ENCODE data around the gene SPRR2G. TPM values are rescaled to one million over a fixed set of nuclear protein-coding genes. Genes with fewer than 3 reads are reported as not detected.
"Not testable (repeated sequence)": the region's sequence is repeated elsewhere in the genome, so short reads cannot be mapped to it uniquely, and the experiment has no call there.

SPRR2G gene
- total RNA-seq (not detected), total RNA-seq (0 reads per million in 29 experiments)
- not detected for total RNA-seq (2013)

DNA sequence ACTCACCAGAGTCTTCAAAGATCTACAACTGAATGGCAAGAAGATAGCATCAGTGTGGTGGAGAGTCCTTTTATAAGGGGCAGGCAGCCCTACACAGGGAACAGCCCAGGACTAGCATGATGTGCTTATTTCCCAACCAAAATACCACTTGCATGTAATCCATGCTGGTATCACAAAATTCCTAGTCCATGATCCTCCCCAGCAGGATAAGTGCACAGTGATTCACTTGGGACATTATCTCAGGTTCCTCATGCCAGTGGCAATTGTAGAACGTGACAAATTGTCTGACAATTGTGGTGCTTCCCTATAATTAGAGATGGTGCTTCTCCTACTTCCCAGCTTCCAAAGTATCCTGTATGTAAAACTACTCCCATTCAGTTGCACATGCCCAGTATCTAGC, at the start of gene SPRR2G:
TSS of gene SPRR2G (minus strand) at position 45 of the 400 bp plus-strand sequence. CDS start 780 bp downstream, outside the sequence.
- no peak for ATAC-seq (replicated peaks in 1 of 4)
- H3K4me3 ChIP-seq (ENCODE audit: control insufficient read depth in 1 of 2, extremely low read depth in 1 of 2, low read length in 1 of 2) = no peak within 1 kb of the TSS
- H3K36me3 ChIP-seq (ENCODE audit: control insufficient read depth in 2 of 2, extremely low read depth in 1 of 2, insufficient read depth in 1 of 2, low read length in 1 of 2) = no peaks in the 10 kb centered on the region
- Mint-ChIP-seq H3K36me3 (no peaks in the 10 kb centered on the region), H3K27ac (no peak within 1 kb of the TSS), H3K27me3 (peaks cover 37 to 45% of the 10 kb centered on the region in 2 donors), H3K9me3 (no peaks in the 10 kb centered on the region), H3K4me1 (no peaks in the 10 kb centered on the region), H3K4me3 (no peak within 1 kb of the TSS)
- no peak within 1 kb of the TSS for H3K27ac ChIP-seq (ENCODE audit: low read length)
- no peaks in the 10 kb centered on the region for H3K9me3 ChIP-seq
- ChIA-PET POLR2A (no interaction called here), CTCF (no interaction called here)
- WGBS (ENCODE audit: insufficient coverage) = no CpG with 5 or more reads among the region's 1 CpG
- H3K27me3 ChIP-seq (replicated peaks in 1 of 2; ENCODE audit: control insufficient read depth in 2 of 2, extremely low read depth in 1 of 2, insufficient read depth in 2 of 2, low read length in 1 of 2) = peaks cover 2 to 5% of the 10 kb centered on the region in 2 experiments
- DNase-seq = no peak
- no peaks in the 10 kb centered on the region for H3K4me1 ChIP-seq (ENCODE audit: control insufficient read depth in 1 of 2, extremely low read depth in 1 of 2, insufficient read depth in 2 of 2, low read length in 2 of 2)

DNA sequence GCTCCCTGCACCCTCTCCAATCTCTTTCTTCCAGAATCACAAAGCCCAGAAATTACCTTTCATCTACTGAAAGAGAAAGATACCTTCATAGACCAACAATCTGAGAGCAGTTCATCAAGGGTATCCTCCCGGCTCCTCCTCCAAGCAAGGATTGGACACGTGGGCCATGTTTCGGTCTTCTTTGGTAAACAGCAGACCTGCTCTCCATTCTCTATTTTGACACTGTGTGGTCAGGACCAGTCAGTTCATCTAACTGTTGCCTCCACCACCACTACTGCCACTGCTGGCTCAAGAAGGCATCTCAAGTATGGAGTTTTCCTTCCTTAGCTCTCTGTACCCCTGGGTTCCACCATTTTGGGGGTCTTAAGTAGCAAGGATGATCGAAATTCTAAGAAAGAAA, 44.5 kb upstream of the SPRR2G start:
- no peaks in the 10 kb centered on the region for H3K4me1 ChIP-seq (ENCODE audit: control insufficient read depth in 1 of 2, extremely low read depth in 1 of 2, insufficient read depth in 2 of 2, low read length in 2 of 2)
- ATAC-seq (replicated peaks in 1 of 4) = no peak
- peaks cover 60 to 63% of the 10 kb centered on the region in 2 donors for H3K27me3 Mint-ChIP-seq
- no peaks in the 10 kb centered on the region for H3K36me3 ChIP-seq (ENCODE audit: control insufficient read depth in 2 of 2, extremely low read depth in 1 of 2, insufficient read depth in 1 of 2, low read length in 1 of 2)
- no peak overlapping the region for H3K4me3 ChIP-seq (ENCODE audit: control insufficient read depth in 1 of 2, extremely low read depth in 1 of 2, low read length in 1 of 2)
- ChIA-PET CTCF (interaction anchor here in 1 of 2 donors (0.6 kb wide), 1 partner anchor 10 kb away, joined by 6 read pairs; no protein-coding TSS in a partner anchor), POLR2A (no interaction called here)
- 84% methylated on average over 3 of the region's 4 CpGs for WGBS (ENCODE audit: insufficient coverage)
- no peaks in the 10 kb centered on the region for H3K9me3 Mint-ChIP-seq
- no peak overlapping the region for H3K27ac ChIP-seq (ENCODE audit: low read length)
- no peak overlapping the region for H3K27ac Mint-ChIP-seq
- H3K27me3 ChIP-seq (replicated peaks in 1 of 2; ENCODE audit: control insufficient read depth in 2 of 2, extremely low read depth in 1 of 2, insufficient read depth in 2 of 2, low read length in 1 of 2) = peaks cover 6 to 21% of the 10 kb centered on the region in 2 experiments
- no peaks in the 10 kb centered on the region for H3K36me3 Mint-ChIP-seq
- H3K9me3 ChIP-seq = no peaks in the 10 kb centered on the region
- DNase-seq = no peak
- H3K4me1 Mint-ChIP-seq = no peaks in the 10 kb centered on the region
- no peak overlapping the region for H3K4me3 Mint-ChIP-seq

DNA sequence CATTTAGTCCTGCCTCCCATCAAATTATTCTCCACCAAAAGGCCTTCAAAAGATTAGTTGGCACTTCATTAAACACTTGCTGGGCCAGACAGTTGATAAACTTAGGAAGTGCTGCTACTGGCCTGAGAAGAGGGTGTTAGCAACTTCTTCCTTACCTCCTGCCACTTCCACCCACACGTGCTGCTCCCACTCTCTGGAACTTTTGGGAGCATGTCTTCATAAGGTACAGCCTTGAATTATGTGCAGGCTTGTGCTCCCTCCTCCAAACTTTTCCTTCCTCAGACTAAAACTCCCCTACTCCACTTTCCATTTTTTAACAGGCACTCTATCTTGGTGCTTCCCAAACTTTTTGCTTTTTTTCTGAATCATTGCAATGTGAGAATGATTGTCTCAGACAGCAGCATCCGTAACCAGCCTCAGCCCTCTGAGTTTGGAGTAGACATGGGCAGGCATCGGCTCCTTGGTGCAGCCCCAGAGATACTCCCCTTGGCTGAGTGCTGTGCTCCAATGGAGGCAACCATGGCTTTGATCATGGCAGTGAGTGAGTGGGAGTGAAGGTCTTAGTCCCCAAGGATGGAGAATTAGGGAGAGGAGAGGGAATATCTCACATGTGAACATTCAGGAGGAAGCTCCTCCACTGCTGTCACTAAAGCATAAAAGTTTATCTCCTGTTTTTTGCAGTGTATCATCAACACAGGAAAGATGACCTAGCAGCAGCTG, 43.8 kb upstream of the SPRR2G start:
- H3K36me3 ChIP-seq (ENCODE audit: control insufficient read depth in 2 of 2, extremely low read depth in 1 of 2, insufficient read depth in 1 of 2, low read length in 1 of 2) = no peaks in the 10 kb centered on the region
- no peak overlapping the region for H3K27ac ChIP-seq (ENCODE audit: low read length)
- ATAC-seq (replicated peaks in 1 of 4) (no peak), DNase-seq (no peak)
- Mint-ChIP-seq H3K27ac (no peak overlapping the region), H3K27me3 (peaks cover 65 to 67% of the 10 kb centered on the region in 2 donors), H3K36me3 (no peaks in the 10 kb centered on the region), H3K9me3 (no peaks in the 10 kb centered on the region), H3K4me1 (no peaks in the 10 kb centered on the region), H3K4me3 (no peak overlapping the region)
- 100% methylated on average over 1 of the region's 3 CpGs for WGBS (ENCODE audit: insufficient coverage)
- no peaks in the 10 kb centered on the region for H3K4me1 ChIP-seq (ENCODE audit: control insufficient read depth in 1 of 2, extremely low read depth in 1 of 2, insufficient read depth in 2 of 2, low read length in 2 of 2)
- H3K27me3 ChIP-seq (replicated peaks in 1 of 2; ENCODE audit: control insufficient read depth in 2 of 2, extremely low read depth in 1 of 2, insufficient read depth in 2 of 2, low read length in 1 of 2) = peaks cover 6 to 27% of the 10 kb centered on the region in 2 experiments
- ChIA-PET CTCF (interaction anchor here in 1 of 2 donors (0.6 kb wide), 1 partner anchor 11 kb away, joined by 6 read pairs; no protein-coding TSS in a partner anchor), POLR2A (no interaction called here)
- no peaks in the 10 kb centered on the region for H3K9me3 ChIP-seq
- H3K4me3 ChIP-seq (ENCODE audit: control insufficient read depth in 1 of 2, extremely low read depth in 1 of 2, low read length in 1 of 2) = no peak overlapping the region

DNA sequence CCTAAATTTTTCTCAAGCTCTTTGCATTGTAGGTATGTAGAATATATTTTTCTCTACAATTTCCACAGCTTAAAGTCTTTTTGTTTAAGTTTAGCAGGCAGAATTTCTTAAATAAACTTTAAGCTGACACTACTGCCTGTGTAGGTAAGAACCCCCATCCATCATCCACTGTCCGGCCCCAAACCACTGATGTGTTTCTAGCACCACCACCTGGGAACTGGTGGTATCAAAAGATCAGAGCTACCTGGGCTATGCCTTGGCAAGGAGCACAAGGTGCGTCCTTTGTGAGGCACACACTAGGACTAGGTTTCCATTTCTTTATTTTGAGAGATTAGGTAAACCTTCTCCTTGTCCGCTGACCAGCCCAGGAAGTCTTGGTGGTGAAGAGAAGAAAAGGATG, 42.0 kb upstream of the SPRR2G start:
- no peak for DNase-seq
- H3K4me3 ChIP-seq (ENCODE audit: control insufficient read depth in 1 of 2, extremely low read depth in 1 of 2, low read length in 1 of 2) = no peak overlapping the region
- no peaks in the 10 kb centered on the region for H3K36me3 ChIP-seq (ENCODE audit: control insufficient read depth in 2 of 2, extremely low read depth in 1 of 2, insufficient read depth in 1 of 2, low read length in 1 of 2)
- ATAC-seq (replicated peaks in 1 of 4) = no peak
- H3K4me1 ChIP-seq (ENCODE audit: control insufficient read depth in 1 of 2, extremely low read depth in 1 of 2, insufficient read depth in 2 of 2, low read length in 2 of 2) = no peaks in the 10 kb centered on the region
- Mint-ChIP-seq H3K9me3 (no peaks in the 10 kb centered on the region), H3K36me3 (no peaks in the 10 kb centered on the region), H3K4me3 (no peak overlapping the region), H3K27ac (no peak overlapping the region), H3K27me3 (peaks cover 58 to 69% of the 10 kb centered on the region in 2 donors), H3K4me1 (no peaks in the 10 kb centered on the region)
- H3K27ac ChIP-seq (ENCODE audit: low read length) = no peak overlapping the region
- ChIA-PET POLR2A (no interaction called here), CTCF (no interaction called here)
- no CpG with 5 or more reads among the region's 3 CpGs for WGBS (ENCODE audit: insufficient coverage)
- H3K27me3 ChIP-seq (replicated peaks in 1 of 2; ENCODE audit: control insufficient read depth in 2 of 2, extremely low read depth in 1 of 2, insufficient read depth in 2 of 2, low read length in 1 of 2) = peaks cover 2 to 36% of the 10 kb centered on the region in 2 experiments
- no peaks in the 10 kb centered on the region for H3K9me3 ChIP-seq

DNA sequence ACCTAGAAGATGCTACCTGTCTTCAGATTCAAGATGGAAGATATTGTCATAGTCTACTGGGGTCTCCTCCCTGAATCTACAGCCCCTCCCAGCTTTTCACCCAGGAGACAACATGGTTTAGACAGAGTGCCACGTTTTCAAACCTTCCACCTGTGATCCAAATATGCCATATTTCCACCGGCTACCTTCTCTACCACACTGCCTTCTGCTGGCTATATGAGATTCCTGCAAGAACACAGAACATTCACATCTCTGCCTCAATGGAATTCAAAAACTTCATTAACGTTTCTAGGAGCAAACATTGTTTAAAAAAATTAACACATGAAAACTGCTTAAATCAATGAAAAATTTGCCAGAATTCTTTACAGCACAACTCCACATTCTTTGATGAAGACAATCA, 39.7 kb upstream of the SPRR2G start:
- no peaks in the 10 kb centered on the region for H3K9me3 ChIP-seq
- H3K9me3 Mint-ChIP-seq = peaks cover 6 to 12% (median 8%) of the 10 kb centered on the region in 3 donors
- no peak overlapping the region for H3K4me3 ChIP-seq (ENCODE audit: control insufficient read depth in 1 of 2, extremely low read depth in 1 of 2, low read length in 1 of 2)
- ATAC-seq (replicated peaks in 1 of 4) = no peak
- no peaks in the 10 kb centered on the region for H3K36me3 ChIP-seq (ENCODE audit: control insufficient read depth in 2 of 2, extremely low read depth in 1 of 2, insufficient read depth in 1 of 2, low read length in 1 of 2)
- H3K4me1 Mint-ChIP-seq = no peaks in the 10 kb centered on the region
- peaks cover 67 to 77% of the 10 kb centered on the region in 2 donors for H3K27me3 Mint-ChIP-seq
- ChIA-PET CTCF (no interaction called here), POLR2A (no interaction called here)
- no peak overlapping the region for H3K27ac ChIP-seq (ENCODE audit: low read length)
- no peak for DNase-seq
- 24% methylated on average over 3 of the region's 3 CpGs for WGBS (ENCODE audit: insufficient coverage)
- H3K27me3 ChIP-seq (replicated peaks in 1 of 2; ENCODE audit: control insufficient read depth in 2 of 2, extremely low read depth in 1 of 2, insufficient read depth in 2 of 2, low read length in 1 of 2) = peaks cover 2 to 30% of the 10 kb centered on the region in 2 experiments
- H3K27ac Mint-ChIP-seq = no peak overlapping the region
- H3K4me1 ChIP-seq (ENCODE audit: control insufficient read depth in 1 of 2, extremely low read depth in 1 of 2, insufficient read depth in 2 of 2, low read length in 2 of 2) = no peaks in the 10 kb centered on the region
- H3K36me3 Mint-ChIP-seq = no peaks in the 10 kb centered on the region
- no peak overlapping the region for H3K4me3 Mint-ChIP-seq

DNA sequence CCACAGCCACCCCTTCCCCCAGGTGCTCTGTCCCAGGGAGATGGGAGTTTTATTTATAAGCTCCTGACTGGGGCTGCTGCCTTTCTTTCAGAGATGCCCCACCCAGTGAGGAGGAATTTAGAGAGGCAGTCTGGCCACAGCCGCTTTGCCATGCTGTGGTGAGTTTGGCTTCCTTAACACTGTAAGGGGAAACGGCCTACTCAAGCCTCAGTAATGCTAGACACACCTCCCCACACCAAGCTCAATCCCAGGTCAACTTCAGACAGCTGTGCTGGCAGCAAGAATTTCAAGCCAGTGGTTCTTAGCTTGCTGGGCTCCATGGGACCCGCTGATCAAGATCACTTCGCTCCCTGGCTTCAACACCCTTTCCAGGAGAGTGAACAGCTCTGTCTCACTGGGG, 37.6 kb upstream of the SPRR2G start:
- H3K36me3 Mint-ChIP-seq; H3K4me3 Mint-ChIP-seq; H3K27ac ChIP-seq (ENCODE audit: low read length); H3K4me1 ChIP-seq (ENCODE audit: control insufficient read depth in 1 of 2, extremely low read depth in 1 of 2, insufficient read depth in 2 of 2, low read length in 2 of 2); POLR2A ChIA-PET; H3K4me1 Mint-ChIP-seq; H3K36me3 ChIP-seq (ENCODE audit: control insufficient read depth in 2 of 2, extremely low read depth in 1 of 2, insufficient read depth in 1 of 2, low read length in 1 of 2); H3K4me3 ChIP-seq (ENCODE audit: control insufficient read depth in 1 of 2, extremely low read depth in 1 of 2, low read length in 1 of 2); H3K27ac Mint-ChIP-seq; CTCF ChIA-PET; DNase-seq; H3K9me3 ChIP-seq; ATAC-seq (replicated peaks in 1 of 4): not testable (repeated sequence)
- peaks cover 2 to 21% of the 10 kb centered on the region in 2 experiments for H3K27me3 ChIP-seq (replicated peaks in 1 of 2; ENCODE audit: control insufficient read depth in 2 of 2, extremely low read depth in 1 of 2, insufficient read depth in 2 of 2, low read length in 1 of 2)
- H3K9me3 Mint-ChIP-seq = peaks cover 6 to 14% (median 8%) of the 10 kb centered on the region in 3 donors
- WGBS (ENCODE audit: insufficient coverage) = 80% methylated on average over 1 of the region's 4 CpGs
- H3K27me3 Mint-ChIP-seq = peaks cover 56 to 70% of the 10 kb centered on the region in 2 donors
